Measurements from ENCODE around the gene MIOX. TPM values are rescaled to one million over a fixed set of nuclear protein-coding genes. Genes with fewer than 3 reads are reported as not detected.

The MIOX gene
- total RNA-seq (2013; cell fraction: nucleolus; rRNA removed) = 0.65 TPM in 1 of 2 replicates, not detected in the other
- not detected in 2 replicates for total RNA-seq (2014; rRNA removed)
- not detected in 2 replicates for total RNA-seq (2014; rRNA removed; fragmentation: Illumina TruSeq; extraction: Trizol)
- total RNA-seq (2021) = not detected in 2 replicates
- not detected for polyA plus RNA-seq (2011; ENCODE audit: low read depth)
- polyA plus RNA-seq (2011; rRNA removed) = 0.13 and 0.31 TPM in 2 replicates
- 0.12 and 0.64 TPM in 2 replicates for polyA plus RNA-seq (2011; cell fraction: cytosol; rRNA removed)
- polyA plus RNA-seq (2011; cell fraction: nucleus; rRNA removed) = 1.4 and 2.2 TPM in 2 replicates
- polyA plus RNA-seq (2012) = not detected in 2 replicates
- polyA plus RNA-seq (2014; fragmentation: Illumina TruSeq; extraction: Trizol) = 0.10 TPM in 1 of 2 replicates, not detected in the other
- polyA plus RNA-seq (2014; fragmentation: Nextera tagmentation; extraction: Ambion mirVana) = not detected
- 0.36 TPM in 1 of 2 replicates, not detected in the other for polyA plus RNA-seq (2014; rRNA removed)
- polyA plus RNA-seq (2016; fragmentation: Nextera tagmentation; extraction: Ambion mirVana) = not detected
- polyA minus RNA-seq (2011; rRNA and poly(A)+ RNA removed) = 0.41 TPM in 1 of 2 replicates, not detected in the other
- polyA minus RNA-seq (2011; cell fraction: cytosol; rRNA and poly(A)+ RNA removed) = not detected in 2 replicates
- not detected in 2 replicates for polyA minus RNA-seq (2011; cell fraction: nucleus; rRNA and poly(A)+ RNA removed)
- percentile 28 among the genes with signal in this experiment for Bru-seq, nascent RNA
- percentile 33 among the genes with signal in this experiment for BruChase-seq, experiment 1, labeled RNA remaining after a 6-hour chase
- percentile 33 among the genes with signal in this experiment for BruChase-seq, experiment 2, labeled RNA remaining after a 2-hour chase
- long read RNA-seq, experiment 1 = 0 reads
- long read RNA-seq, experiment 2 = 0 reads

DNA sequence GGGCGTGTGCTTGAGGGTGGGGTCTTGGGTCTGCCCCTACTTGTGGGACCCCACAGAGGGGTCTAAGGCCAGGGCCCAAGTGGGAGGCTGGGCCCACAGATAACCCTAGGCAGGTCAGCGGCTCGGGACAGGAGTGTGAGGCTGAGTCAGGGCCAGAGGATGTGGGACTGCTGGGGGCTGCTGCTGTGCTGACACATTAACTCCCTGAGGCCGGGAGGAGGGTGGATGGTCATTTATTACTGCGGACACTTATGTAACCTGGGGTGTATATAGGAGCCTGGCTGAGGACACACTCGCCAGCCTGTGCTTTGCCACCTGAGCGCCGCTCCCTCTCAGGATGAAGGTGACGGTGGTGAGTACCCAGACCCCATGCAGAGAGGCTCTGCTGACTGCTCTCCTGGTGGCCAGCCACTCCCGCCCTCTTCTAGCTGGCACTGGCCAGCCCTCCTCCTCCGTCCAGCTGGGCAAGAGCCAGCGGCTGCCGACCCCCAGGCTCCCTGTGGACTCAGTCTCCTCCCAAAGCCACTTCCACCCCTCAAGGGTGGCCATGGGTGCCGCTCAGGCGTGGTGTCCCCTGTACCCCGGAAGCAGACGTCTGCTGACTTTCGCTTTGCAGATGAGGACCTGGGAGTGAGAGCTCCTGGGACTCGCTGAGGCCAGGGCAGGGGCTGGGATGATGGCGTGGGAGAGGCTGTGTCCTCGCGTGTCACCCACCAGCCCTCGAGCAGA lies at the start of gene MIOX:
Gene MIOX, plus strand, starts transcription at position 299 of the 729 bp plus-strand sequence. Its CDS starts 39 bp downstream, at position 338.
- H3K27ac ChIP-seq (ENCODE audit: control insufficient read depth, insufficient read depth) = no peak within 1 kb of the TSS
- H3K4me2 ChIP-seq (ENCODE audit: control insufficient read depth, insufficient read depth) = no peak within 1 kb of the TSS
- FAIRE-seq (no peak), ATAC-seq (peak; percentile 57), DNase-seq (ENCODE audit: low read depth, low spot score) (no peak)
- no peaks in the 10 kb centered on the region for H3K79me2 ChIP-seq (ENCODE audit: control insufficient read depth, insufficient read depth, low read length)
- TF ChIP-seq NR2C1 (IDR thresholded peaks at IDR 0.05) = peak; percentile 75
- TF ChIP-seq, protein P1, sequence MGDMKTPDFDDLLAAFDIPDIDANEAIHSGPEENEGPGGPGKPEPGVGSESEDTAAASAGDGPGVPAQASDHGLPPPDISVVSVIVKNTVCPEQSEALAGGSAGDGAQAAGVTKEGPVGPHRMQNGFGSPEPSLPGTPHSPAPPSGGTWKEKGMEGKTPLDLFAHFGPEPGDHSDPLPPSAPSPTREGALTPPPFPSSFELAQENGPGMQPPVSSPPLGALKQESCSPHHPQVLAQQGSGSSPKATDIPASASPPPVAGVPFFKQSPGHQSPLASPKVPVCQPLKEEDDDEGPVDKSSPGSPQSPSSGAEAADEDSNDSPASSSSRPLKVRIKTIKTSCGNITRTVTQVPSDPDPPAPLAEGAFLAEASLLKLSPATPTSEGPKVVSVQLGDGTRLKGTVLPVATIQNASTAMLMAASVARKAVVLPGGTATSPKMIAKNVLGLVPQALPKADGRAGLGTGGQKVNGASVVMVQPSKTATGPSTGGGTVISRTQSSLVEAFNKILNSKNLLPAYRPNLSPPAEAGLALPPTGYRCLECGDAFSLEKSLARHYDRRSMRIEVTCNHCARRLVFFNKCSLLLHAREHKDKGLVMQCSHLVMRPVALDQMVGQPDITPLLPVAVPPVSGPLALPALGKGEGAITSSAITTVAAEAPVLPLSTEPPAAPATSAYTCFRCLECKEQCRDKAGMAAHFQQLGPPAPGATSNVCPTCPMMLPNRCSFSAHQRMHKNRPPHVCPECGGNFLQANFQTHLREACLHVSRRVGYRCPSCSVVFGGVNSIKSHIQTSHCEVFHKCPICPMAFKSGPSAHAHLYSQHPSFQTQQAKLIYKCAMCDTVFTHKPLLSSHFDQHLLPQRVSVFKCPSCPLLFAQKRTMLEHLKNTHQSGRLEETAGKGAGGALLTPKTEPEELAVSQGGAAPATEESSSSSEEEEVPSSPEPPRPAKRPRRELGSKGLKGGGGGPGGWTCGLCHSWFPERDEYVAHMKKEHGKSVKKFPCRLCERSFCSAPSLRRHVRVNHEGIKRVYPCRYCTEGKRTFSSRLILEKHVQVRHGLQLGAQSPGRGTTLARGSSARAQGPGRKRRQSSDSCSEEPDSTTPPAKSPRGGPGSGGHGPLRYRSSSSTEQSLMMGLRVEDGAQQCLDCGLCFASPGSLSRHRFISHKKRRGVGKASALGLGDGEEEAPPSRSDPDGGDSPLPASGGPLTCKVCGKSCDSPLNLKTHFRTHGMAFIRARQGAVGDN (IDR thresholded peaks at IDR 0.05) = peak; percentile 69; the same call in 1 of the 2 replicates
- TF ChIP-seq SMC3 (IDR thresholded peaks at IDR 0.05; ENCODE audit: borderline replicate concordance, low read length) = no peak
- no peak for TF ChIP-seq YBX1 (IDR thresholded peaks at IDR 0.05)
- H4K20me1 ChIP-seq (ENCODE audit: control insufficient read depth, insufficient read depth) = no peaks in the 10 kb centered on the region
- no peaks in the 10 kb centered on the region for H3K36me3 ChIP-seq (ENCODE audit: control insufficient read depth in 2 of 2, insufficient read depth in 2 of 2, low read length in 1 of 2)
- 49% methylated on average over 22 of the region's 23 CpGs for WGBS (ENCODE audit: insufficient coverage, insufficient replicate concordance, low lambda C conversion rate, missing lambda C conversion rate)
- CTCF ChIA-PET = interaction anchor here (0.5 to 4.1 kb wide), 3 partner anchors 11 to 507 kb away, joined by 3 to 29 read pairs (median 7); no protein-coding TSS in a partner anchor
- H2AFZ ChIP-seq (ENCODE audit: control insufficient read depth, low read depth, low read length) = no peak within 1 kb of the TSS; the same call in 1 of the 2 replicates
- SMC1A ChIA-PET (ENCODE audit: uncharacterized antibody, unreplicated experiment) = no interaction called here
- intact Hi-C loops (cut with micrococcal nuclease; ENCODE audit: unreplicated experiment) (no loop called here), in situ Hi-C loops (cut with MboI) (no loop called here)
- POLR2A ChIA-PET = interaction anchor here (0.6 to 1.3 kb wide), 2 partner anchors 13 to 18 kb away, joined by 3 to 4 read pairs; no protein-coding TSS in a partner anchor
- RAD21 ChIA-PET (ENCODE audit: unreplicated experiment) = no interaction called here
- H3K9ac ChIP-seq (ENCODE audit: control insufficient read depth, insufficient read depth, low read length) = no peak within 1 kb of the TSS
- peaks cover 5% of the 10 kb centered on the region for H3K4me1 ChIP-seq (ENCODE audit: control insufficient read depth, insufficient read depth, low read length)
- H3K27me3 ChIP-seq (replicated peaks in 1 of 2; ENCODE audit: control insufficient read depth in 2 of 2, insufficient read depth in 2 of 2, low read length in 1 of 2) = no peaks in the 10 kb centered on the region
- no TSS peak for BruUV-seq (replicated peaks)
- no peak within 1 kb of the TSS for H3K4me3 ChIP-seq
- H3K9me3 ChIP-seq (replicated peaks; ENCODE audit: control insufficient read depth, insufficient read depth, low read length) = no peaks in the 10 kb centered on the region
